H1 (cell line): ENCODE results near the gene BPGM. TPM values are rescaled to one million over a fixed set of nuclear protein-coding genes. Genes with fewer than 3 reads are reported as not detected.

Source experiments
- CTCF ChIA-PET: fragments of 300-600 bp; sonication (Branson Sonifier 250); formaldehyde crosslinking; loops from one replicate; lab custom pipeline; 2021; ENCODE audit not compliant: partially characterized antibody; lab: Charles Lee
- POLR2A ChIA-PET: fragments of 300-600 bp; sonication (Branson Sonifier 250); formaldehyde crosslinking; loops from one replicate; lab custom pipeline; 2021; ENCODE audit warnings: inconsistent platforms; ENCODE audit not compliant: partially characterized antibody; lab: Charles Lee
- DNase-seq, 2 experiments: peaks; one replicate each; pipeline versions ENCODE4 v3.0.0 to v3.0.0-alpha.2; 2010 to 2022; ENCODE audit warnings: low spot score in 2 of 2, low read depth in 1 of 2, mixed read lengths in 1 of 2
- FAIRE-seq: peaks from 2 replicates; lab custom pipeline; 2011; peaks lifted over from hg19 to GRCh38; lab: Jason Lieb, UNC
- H2AFZ ChIP-seq: 2 replicates; pipeline ENCODE4 v1.8.1; 2012; ENCODE audit warnings: low read length, inconsistent platforms
- H2AK5ac ChIP-seq: 2 replicates; pipeline ENCODE4 v1.6.1; 2013; ENCODE audit warnings: low read depth, low read length
- H2BK120ac ChIP-seq: replicated peaks from 2 replicates; pipeline ENCODE3; 2013; ENCODE audit warnings: low read depth, low read length, inconsistent platforms
- H2BK12ac ChIP-seq: 2 replicates; pipeline ENCODE4 v1.6.1; 2013; ENCODE audit warnings: low read depth, low read length
- H2BK15ac ChIP-seq: 2 replicates; pipeline ENCODE4 v1.6.1; 2013; ENCODE audit warnings: low read length
- H2BK20ac ChIP-seq: 2 replicates; pipeline ENCODE4 v1.6.1; 2013; ENCODE audit warnings: low read length
- H2BK5ac ChIP-seq: 2 replicates; pipeline ENCODE4 v1.6.1; 2013; ENCODE audit warnings: low read depth, low read length
- H3K14ac ChIP-seq: 2 replicates; pipeline ENCODE4 v1.6.1; 2013; ENCODE audit warnings: inconsistent platforms; ENCODE audit not compliant: insufficient read length
- H3K18ac ChIP-seq: 2 replicates; pipeline ENCODE4 v1.6.1; 2013; ENCODE audit warnings: low read length; ENCODE audit errors: extremely low read depth
- H3K23ac ChIP-seq: 2 replicates; pipeline ENCODE4 v1.6.1; 2013; ENCODE audit warnings: inconsistent platforms; ENCODE audit not compliant: insufficient read length
- H3K23me2 ChIP-seq: 2 replicates; pipeline ENCODE4 v1.6.1; 2013; ENCODE audit warnings: low read depth, low read length
- H3K27ac ChIP-seq: 2 replicates; pipeline ENCODE4 v1.6.1; 2011; ENCODE audit warnings: low read depth, low read length, inconsistent platforms
- H3K27me3 ChIP-seq, 4 experiments: replicated peaks in 1 of 4; 1 replicate in 1 of 4; 2 replicates in 3 of 4; pipeline versions ENCODE4 v1.6.1 to v1.8.1; 2011 to 2013; ENCODE audit warnings: low read length in 3 of 4, mild to moderate bottlenecking in 3 of 4, inconsistent platforms in 2 of 4, mixed read lengths in 2 of 4, moderate library complexity in 1 of 4; ENCODE audit not compliant: control insufficient read depth in 3 of 4, insufficient read depth in 3 of 4; ENCODE audit errors: extremely low read depth in 1 of 4
- H3K36me3 ChIP-seq, 4 experiments: 2 replicates each; pipeline versions ENCODE4 v1.6.1 to v1.8.1; 2011 to 2013; ENCODE audit warnings: mild to moderate bottlenecking in 4 of 4, low read length in 3 of 4, moderate library complexity in 2 of 4, control low read depth in 1 of 4, inconsistent platforms in 1 of 4; ENCODE audit not compliant: insufficient read depth in 4 of 4, control insufficient read depth in 2 of 4
- H3K4ac ChIP-seq: replicated peaks from 2 replicates; pipeline ENCODE3; 2013; ENCODE audit warnings: low read length, low read depth, mixed read lengths, inconsistent platforms; ENCODE audit not compliant: insufficient read length
- H3K4me1 ChIP-seq, 4 experiments: replicated peaks in 1 of 4; 1 replicate in 1 of 4; 2 replicates in 3 of 4; pipeline versions ENCODE4 v1.6.1 to v1.8.1; 2011 to 2013; ENCODE audit warnings: low read length in 3 of 4, inconsistent platforms in 2 of 4, mixed read lengths in 1 of 4; ENCODE audit not compliant: insufficient read depth in 4 of 4, control insufficient read depth in 3 of 4
- H3K4me2 ChIP-seq, 2 experiments: 2 replicates each; pipeline versions ENCODE4 v1.6.1 to v1.8.1; 2011 to 2013; ENCODE audit warnings: low read depth in 2 of 2, low read length in 2 of 2, control low read depth in 1 of 2, inconsistent platforms in 1 of 2, mild to moderate bottlenecking in 1 of 2; ENCODE audit not compliant: insufficient read depth in 1 of 2
- H3K4me3 ChIP-seq, 4 experiments: fragments of 200-600, 300-600 bp in 1 of 4; sonication (generic), shearing (Covaris generic), sonication (Bioruptor Twin) in 1 of 4; 2 replicates each; pipeline versions ENCODE4 v1.5.1 to v1.8.1; 2011 to 2016; ENCODE audit warnings: low read length in 4 of 4, low read depth in 3 of 4, control low read depth in 2 of 4, inconsistent platforms in 2 of 4, mild to moderate bottlenecking in 2 of 4, mixed read lengths in 1 of 4, moderate library complexity in 1 of 4; ENCODE audit not compliant: insufficient read depth in 2 of 4; ENCODE audit errors: extremely low read depth in 1 of 4
- H3K56ac ChIP-seq: replicated peaks from 2 replicates; pipeline ENCODE3; 2013; ENCODE audit warnings: low read depth, mild to moderate bottlenecking, mixed read lengths, low read length, inconsistent platforms; ENCODE audit not compliant: insufficient read length
- H3K79me1 ChIP-seq: 2 replicates; pipeline ENCODE4 v1.6.1; 2013; ENCODE audit warnings: low read depth, low read length, control low read depth
- H3K79me2 ChIP-seq, 2 experiments: 2 replicates each; pipeline versions ENCODE4 v1.6.1 to v1.8.1; 2012 to 2013; ENCODE audit warnings: low read length in 2 of 2, mild to moderate bottlenecking in 2 of 2, inconsistent platforms in 1 of 2; ENCODE audit not compliant: insufficient read depth in 2 of 2, control insufficient read depth in 1 of 2
- H3K9ac ChIP-seq, 4 experiments: replicated peaks in 1 of 4; 1 replicate in 1 of 4; 2 replicates in 3 of 4; pipeline versions ENCODE4 v1.6.1 to v1.8.1; 2011 to 2013; ENCODE audit warnings: low read depth in 3 of 4, low read length in 3 of 4, control low read depth in 2 of 4, mild to moderate bottlenecking in 2 of 4, moderate library complexity in 2 of 4, inconsistent platforms in 1 of 4; ENCODE audit errors: extremely low read depth in 1 of 4
- H3K9me3 ChIP-seq, 2 experiments: 2 replicates each; pipeline versions ENCODE4 v1.6.1 to v1.8.1; 2012 to 2013; ENCODE audit warnings: mild to moderate bottlenecking in 2 of 2, moderate library complexity in 2 of 2, control low read depth in 1 of 2, inconsistent platforms in 1 of 2, low read depth in 1 of 2, low read length in 1 of 2, mixed read lengths in 1 of 2; ENCODE audit not compliant: insufficient read depth in 2 of 2
- H4K20me1 ChIP-seq, 2 experiments: replicated peaks in 1 of 2; 2 replicates each; pipeline versions ENCODE3 to v1.8.1; 2011 to 2013; ENCODE audit warnings: inconsistent platforms in 2 of 2, low read length in 2 of 2, mild to moderate bottlenecking in 1 of 2; ENCODE audit not compliant: insufficient read depth in 2 of 2, control insufficient read depth in 1 of 2
- H4K5ac ChIP-seq: 2 replicates; pipeline ENCODE4 v1.6.1; 2013; ENCODE audit warnings: low read length, low read depth, mixed read lengths, inconsistent platforms; ENCODE audit not compliant: insufficient read length
- H4K8ac ChIP-seq: 2 replicates; pipeline ENCODE4 v1.8.0; 2013; ENCODE audit warnings: mild to moderate bottlenecking, moderate library complexity, low read length, inconsistent platforms; ENCODE audit not compliant: insufficient read depth; ENCODE audit errors: extremely low read depth
- H4K91ac ChIP-seq: replicated peaks from 2 replicates; pipeline ENCODE3; 2013; ENCODE audit warnings: low read length, mixed read lengths, inconsistent platforms; ENCODE audit not compliant: insufficient read length
- WGBS, 2 experiments: shearing (Covaris generic) in 1 of 2; methylation state at CpG; one replicate each; pipeline versions ENCODE4 v1.1.6 to v1.1.7; 2013 to 2015; ENCODE audit warnings: low lambda C conversion rate in 2 of 2, mixed read lengths in 2 of 2, inconsistent platforms in 1 of 2, low coverage in 1 of 2, missing lambda C conversion rate in 1 of 2; ENCODE audit not compliant: insufficient replicate concordance in 2 of 2, insufficient coverage in 1 of 2, insufficient read length in 1 of 2; ENCODE audit errors: extremely low coverage in 1 of 2, missing lambda C conversion rate in 1 of 2; 5-methylcytosine and 5-hydroxymethylcytosine counted together
- polyA plus RNA-seq, 7 experiments: library from polyadenylated mRNA; depleted of rRNA in 3 of 7; stranded (reverse) in 5 of 7; unstranded in 2 of 7; fragments of >200 nt in 5 of 7; fragments of 200-250 nt in 2 of 7; gene quantifications; 1 replicate in 5 of 7; 2 replicates in 1 of 7; 4 replicates in 1 of 7; pipeline versions ENCODE4 v1.2.1 to v1.2.3, GENCODE V29; 2011 to 2013; ENCODE audit warnings: missing spikeins in 2 of 7, mixed read lengths in 2 of 7
- total RNA-seq: library from RNA; stranded (reverse); fragmentation: NEBNext Ultra II Directional; extraction: Animal tissue kit (Norgen Biotek cat#: 25700); gene quantifications from 2 replicates; pipeline ENCODE4 v1.2.1, GENCODE V29; 2021

BPGM gene
- total and polyA plus RNA-seq, 2 of the 8 experiments (the other 6 are each of a cell fraction or from before 2014, with no cell fraction given) = 9.7 to 15.3 TPM

GRCh38 chr7:134692344-134692705, 45.7 kb downstream of the BPGM start:
- Histone ChIP-seq H2BK120ac (no peak overlapping the region), H4K5ac (no peak overlapping the region), H3K23ac (no peak overlapping the region), H2BK20ac (no peak overlapping the region), H3K79me2 (no peaks in the 10 kb centered on the region), H3K36me3 (no peaks in the 10 kb centered on the region; a peak in 1 of 8 replicates), H2BK15ac (no peak overlapping the region), H3K9me3 (no peaks in the 10 kb centered on the region), H2AFZ (peak overlapping the region; percentile 81), H3K14ac (no peak overlapping the region), H3K27me3 (no peaks in the 10 kb centered on the region), H3K4me3 (no peak overlapping the region), H2BK5ac (no peak overlapping the region), H2AK5ac (no peak overlapping the region), H3K4me1 (peaks cover 0 to 3% (median 0%) of the 10 kb centered on the region in 4 experiments; a peak in 1 of 7 replicates), H3K18ac (no peak overlapping the region), H3K56ac (no peak overlapping the region), H2BK12ac (no peak overlapping the region), H3K4ac (no peak overlapping the region), H3K9ac (no peak overlapping the region), H3K79me1 (no peaks in the 10 kb centered on the region), H3K27ac (no peak overlapping the region), H4K91ac (no peak overlapping the region), H4K20me1 (no peaks in the 10 kb centered on the region), H4K8ac (no peak overlapping the region), H3K4me2 (no peak overlapping the region), H3K23me2 (no peaks in the 10 kb centered on the region)
- FAIRE-seq = no peak
- DNase-seq = no peak
- POLR2A ChIA-PET = interaction anchor here (0.8 kb wide), 1 partner anchor 60 kb away, joined by 4 read pairs; no protein-coding TSS in a partner anchor
- CTCF ChIA-PET = interaction anchor here (0.9 to 4.3 kb wide), 2 partner anchors 14 to 185 kb away, joined by 3 to 24 read pairs; no protein-coding TSS in a partner anchor
- 85% methylated on average over 2 of the region's 2 CpGs; no CpG with 5 or more reads in 1 of the 2 experiments for WGBS, 2 experiments
